NK-92 (cell line): ENCODE measurements around the gene NFKBIE.
"Not testable (repeated sequence)": the region's sequence is repeated elsewhere in the genome, so short reads cannot be mapped to it uniquely, and the experiment has no call there.

ENCODE experiments used
- DNase-seq: peaks from one replicate; lab custom pipeline; 2025; ENCODE audit not compliant: unreplicated experiment; lab: John Stamatoyannopoulos, UW

NFKBIE gene

GRCh38 chr6:44265007-44265721 is at the start of gene NFKBIE:
Gene NFKBIE (minus strand): TSS chr6:44265551. CDS start chr6:44265346, 205 bp downstream.
- peak; percentile 53 for DNase-seq

GRCh38 chr6:44314657-44315056 is 49.3 kb upstream of the NFKBIE start:
- DNase-seq: not testable (repeated sequence)

- DNase-seq: peak; percentile 17
Measured at GRCh38 chr6:44312901-44313788, 47.8 kb upstream of the NFKBIE start, which contains the start of gene AARS2. Gene AARS2 (minus strand): TSS chr6:44313347. CDS start chr6:44313323, 24 bp downstream.

- DNase-seq: no peak
Measured at GRCh38 chr6:44311767-44312166, 46.4 kb upstream of the NFKBIE start.

- DNase-seq: no peak
Measured at GRCh38 chr6:44311304-44311703, 46.0 kb upstream of the NFKBIE start.

GRCh38 chr6:44310241-44310640 is 44.9 kb upstream of the NFKBIE start:
- DNase-seq: no peak

- DNase-seq: no peak
Measured at GRCh38 chr6:44309631-44310030, 44.3 kb upstream of the NFKBIE start.

- no peak for DNase-seq
Measured at GRCh38 chr6:44309092-44309491, 43.7 kb upstream of the NFKBIE start.

- no peak for DNase-seq
Measured at GRCh38 chr6:44307217-44307616, 41.9 kb upstream of the NFKBIE start.

GRCh38 chr6:44306710-44307109 is 41.4 kb upstream of the NFKBIE start:
- DNase-seq: no peak

GRCh38 chr6:44305200-44305725 is 39.9 kb upstream of the NFKBIE start:
- DNase-seq: no peak

GRCh38 chr6:44304282-44305199 is 39.2 kb upstream of the NFKBIE start:
- no peak for DNase-seq

- DNase-seq: no peak
Measured at GRCh38 chr6:44303842-44304241, 38.5 kb upstream of the NFKBIE start.

- DNase-seq: no peak
Measured at GRCh38 chr6:44302856-44303255, 37.5 kb upstream of the NFKBIE start.

- no peak for DNase-seq
Measured at GRCh38 chr6:44301782-44302564, 36.6 kb upstream of the NFKBIE start.

GRCh38 chr6:44301106-44301505 is 35.8 kb upstream of the NFKBIE start:
- no peak for DNase-seq

GRCh38 chr6:44300292-44300823 is 35.0 kb upstream of the NFKBIE start:
- no peak for DNase-seq

- no peak for DNase-seq
Measured at GRCh38 chr6:44298864-44299263, 33.5 kb upstream of the NFKBIE start.

GRCh38 chr6:44298055-44298803 is 32.9 kb upstream of the NFKBIE start:
- no peak for DNase-seq
